Measurements from ENCODE around the gene JHY. TPM values are rescaled to one million over a fixed set of nuclear protein-coding genes. Genes with fewer than 3 reads are reported as not detected.

The JHY gene
- total and polyA plus RNA-seq, 2 of the 8 experiments (the other 6 are each of a cell fraction or from before 2014, with no cell fraction given) = 0.29 to 0.91 TPM

DNA sequence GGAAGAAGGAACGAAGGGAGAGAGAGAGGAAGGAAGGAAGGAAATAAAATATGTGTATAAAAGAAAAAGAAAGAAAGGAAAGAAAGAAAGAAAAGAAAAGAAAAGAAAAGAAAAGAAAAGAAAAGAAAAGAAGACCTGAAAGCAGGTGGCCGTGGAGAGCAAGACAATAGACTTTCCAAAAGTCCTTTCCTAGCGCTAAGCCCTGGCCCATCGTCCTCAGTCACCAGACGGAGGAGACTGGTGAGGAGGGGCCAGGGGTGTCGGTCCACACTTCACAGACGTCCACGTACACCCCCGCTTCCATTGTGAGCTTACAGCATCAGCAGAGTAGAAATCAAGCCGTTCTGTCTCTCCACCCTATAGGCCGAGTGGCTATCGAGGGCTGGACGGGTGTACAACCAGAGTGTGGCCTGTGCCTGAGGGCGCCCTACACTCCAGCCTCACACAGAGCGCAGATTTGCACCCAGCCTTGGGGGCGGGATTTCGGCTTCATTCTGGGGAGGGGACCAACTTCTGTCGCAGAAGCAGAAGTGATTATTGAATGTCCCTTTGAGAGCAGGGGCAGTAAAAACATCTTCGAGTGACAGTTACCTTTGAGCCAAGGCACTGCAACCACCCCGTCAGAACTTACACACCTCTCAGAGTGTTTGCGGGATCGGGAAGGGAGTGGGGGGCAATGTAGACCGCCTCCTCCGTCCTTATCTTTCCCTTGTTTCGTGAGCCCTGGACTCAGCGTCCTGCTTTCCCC lies 101.1 kb downstream of the JHY start:
- peaks cover 53 to 80% (median 70%) of the 10 kb centered on the region in 4 experiments for H3K27me3 ChIP-seq (replicated peaks in 1 of 4; ENCODE audit: control insufficient read depth in 3 of 4, extremely low read depth in 1 of 4, insufficient read depth in 3 of 4, low read length in 3 of 4)
- no peak overlapping the region for H3K14ac ChIP-seq (ENCODE audit: insufficient read length)
- ChIA-PET CTCF (ENCODE audit: partially characterized antibody) (interaction anchor here (1.1 to 1.6 kb wide), 3 partner anchors 20 to 100 kb away, joined by 3 to 4 read pairs (median 4); no protein-coding TSS in a partner anchor), POLR2A (ENCODE audit: partially characterized antibody) (interaction anchor here (1.3 kb wide), 1 partner anchor 110 kb away, joined by 3 read pairs; no protein-coding TSS in a partner anchor)
- no peak overlapping the region for H2BK120ac ChIP-seq (replicated peaks; ENCODE audit: low read depth, low read length)
- H3K56ac ChIP-seq (replicated peaks; ENCODE audit: insufficient read length, low read depth, low read length) = no peak overlapping the region
- no peak overlapping the region for H2AK5ac ChIP-seq (ENCODE audit: low read depth, low read length)
- H3K4me1 ChIP-seq (replicated peaks in 1 of 4; ENCODE audit: control insufficient read depth in 3 of 4, insufficient read depth in 4 of 4, low read length in 3 of 4) = peaks cover 0 to 20% (median 13%) of the 10 kb centered on the region in 4 experiments; a peak in 6 of 7 replicates
- WGBS, 2 experiments (ENCODE audit: extremely low coverage in 1 of 2, insufficient coverage in 1 of 2, insufficient read length in 1 of 2, insufficient replicate concordance in 2 of 2, low coverage in 1 of 2, low lambda C conversion rate in 2 of 2, missing lambda C conversion rate in 1 of 2) = 12 to 100% methylated on average over 1 to 26 of the region's 26 CpGs
- no peak overlapping the region for H3K27ac ChIP-seq (ENCODE audit: low read depth, low read length)
- H4K8ac ChIP-seq (ENCODE audit: extremely low read depth, insufficient read depth, low read length) = no peak overlapping the region
- H4K20me1 ChIP-seq (replicated peaks in 1 of 2; ENCODE audit: control insufficient read depth in 1 of 2, insufficient read depth in 2 of 2, low read length in 2 of 2) = peaks cover 4 to 15% of the 10 kb centered on the region in 2 experiments
- H4K91ac ChIP-seq (replicated peaks; ENCODE audit: insufficient read length, low read length) = no peak overlapping the region
- peak overlapping the region; percentile 54; the same call in 1 of the 2 replicates for H3K18ac ChIP-seq (ENCODE audit: extremely low read depth, low read length)
- peak in 1 of 2 experiments; percentile 54 for DNase-seq (ENCODE audit: low read depth in 1 of 2, low spot score in 2 of 2)
- no peaks in the 10 kb centered on the region for H3K9me3 ChIP-seq (ENCODE audit: insufficient read depth in 2 of 2, low read depth in 1 of 2, low read length in 1 of 2)
- no peak overlapping the region for H3K23ac ChIP-seq (ENCODE audit: insufficient read length)
- H3K36me3 ChIP-seq (ENCODE audit: control insufficient read depth in 2 of 4, insufficient read depth in 4 of 4, low read length in 3 of 4) = peaks cover 0 to 4% (median 0%) of the 10 kb centered on the region in 4 experiments; a peak in 2 of 8 replicates
- peaks cover 8% of the 10 kb centered on the region; the same call in 1 of the 2 replicates for H3K23me2 ChIP-seq (ENCODE audit: low read depth, low read length)
- peak overlapping the region; percentile 58 to 83 (median 62) for H3K4me3 ChIP-seq (ENCODE audit: extremely low read depth in 1 of 4, insufficient read depth in 2 of 4, low read depth in 3 of 4, low read length in 4 of 4)
- H2BK12ac ChIP-seq (ENCODE audit: low read depth, low read length) = 0 out of 2 replicates have a peak overlapping the region, but pooled peaks have one; percentile 62
- FAIRE-seq = no peak
- H2BK20ac ChIP-seq (ENCODE audit: low read length) = 0 out of 2 replicates have a peak overlapping the region, but pooled peaks have one; percentile 41
- H3K4ac ChIP-seq (replicated peaks; ENCODE audit: insufficient read length, low read depth, low read length) = no peak overlapping the region
- H2BK5ac ChIP-seq (ENCODE audit: low read depth, low read length) = no peak overlapping the region; the same call in 1 of the 2 replicates
- H3K9ac ChIP-seq (replicated peaks in 1 of 4; ENCODE audit: extremely low read depth in 1 of 4, low read depth in 3 of 4, low read length in 3 of 4) = peak overlapping the region in 1 of 4 experiments; percentile 46; a peak in 1 of 7 replicates
- no peaks in the 10 kb centered on the region for H3K79me1 ChIP-seq (ENCODE audit: low read depth, low read length)
- H2AFZ ChIP-seq (ENCODE audit: low read length) = peak overlapping the region; percentile 93
- H2BK15ac ChIP-seq (ENCODE audit: low read length) = peak overlapping the region; percentile 53; the same call in 1 of the 2 replicates
- H4K5ac ChIP-seq (ENCODE audit: insufficient read length, low read depth, low read length) = no peak overlapping the region
- TF ChIP-seq HDAC6 (IDR thresholded peaks at IDR 0.05; ENCODE audit: low read depth, low read length) (no peak), CBX5 (IDR thresholded peaks at IDR 0.05; ENCODE audit: low read depth, low read length) (no peak), SUZ12 (IDR thresholded peaks at IDR 0.05; ENCODE audit: low read length) (peak; percentile 85), RNF2 (IDR thresholded peaks at IDR 0.05; ENCODE audit: borderline replicate concordance, low read depth, low read length, missing control alignments, poor library complexity, severe bottlenecking) (peak; percentile 32)
- H3K79me2 ChIP-seq (ENCODE audit: control insufficient read depth in 1 of 2, insufficient read depth in 2 of 2, low read length in 2 of 2) = no peaks in the 10 kb centered on the region
- peak overlapping the region; percentile 92 to 95 for H3K4me2 ChIP-seq (ENCODE audit: insufficient read depth in 1 of 2, low read depth in 2 of 2, low read length in 2 of 2)

Measured in H1 (cell line).